GM23338 (cell line): ENCODE measurements around the gene ANKRD27. TPM values are rescaled to one million over a fixed set of nuclear protein-coding genes. Genes with fewer than 3 reads are reported as not detected.

Experiments
- ATAC-seq: fragments of 200-7000 bp; cut with Tn5 transposase; 3 replicates; pipeline ENCODE4 v1.9.1; 2020
- DNase-seq: peaks from one replicate; pipeline ENCODE4 v3.0.0-alpha.2; 2015; ENCODE audit warnings: low spot score
- H2AFZ ChIP-seq: fragments of 200-600 bp; sonication (generic); 2 replicates; pipeline ENCODE4 v1.8.0; 2016; ENCODE audit warnings: antibody characterized with exemption, mild to moderate bottlenecking, moderate library complexity
- H3F3A ChIP-seq: fragments of 200-600 bp; sonication (generic); replicated peaks from 2 replicates; pipeline ENCODE4 v1.8.0; 2017; ENCODE audit warnings: antibody characterized with exemption, mixed run types, low read depth
- H3K27ac ChIP-seq: fragments of 200-600 bp; sonication (generic); 2 replicates; pipeline ENCODE4 v1.6.1; 2016; ENCODE audit warnings: low read depth
- H3K27me3 ChIP-seq: fragments of 200-600 bp; sonication (generic); 2 replicates; pipeline ENCODE4 v1.8.0; 2016; ENCODE audit warnings: mild to moderate bottlenecking, mixed run types, moderate library complexity; ENCODE audit not compliant: insufficient read depth
- H3K36me3 ChIP-seq: fragments of 200-600 bp; sonication (generic); 2 replicates; pipeline ENCODE4 v1.8.0; 2016; ENCODE audit warnings: mild to moderate bottlenecking; ENCODE audit not compliant: insufficient read depth
- H3K4me1 ChIP-seq: fragments of 200-600 bp; sonication (generic); 2 replicates; pipeline ENCODE4 v1.8.0; 2016; ENCODE audit warnings: mild to moderate bottlenecking, moderate library complexity; ENCODE audit not compliant: insufficient read depth
- H3K4me2 ChIP-seq: fragments of 200-600 bp; sonication (generic); 2 replicates; pipeline ENCODE4 v1.7.1; 2017; ENCODE audit warnings: mixed run types
- H3K4me3 ChIP-seq: fragments of 200-600 bp; sonication (generic); 2 replicates; pipeline ENCODE4 v1.6.1; 2016; ENCODE audit warnings: mixed run types
- H3K79me2 ChIP-seq: fragments of 200-600 bp; sonication (generic); replicated peaks from 2 replicates; pipeline ENCODE4 v1.8.0; 2017; ENCODE audit warnings: mild to moderate bottlenecking; ENCODE audit not compliant: insufficient read depth
- H3K9me2 ChIP-seq: fragments of 200-600 bp; sonication (generic); 2 replicates; pipeline ENCODE4 v1.8.0; 2017; ENCODE audit not compliant: insufficient read depth
- H4K20me1 ChIP-seq: fragments of 200-600 bp; sonication (generic); replicated peaks from 2 replicates; pipeline ENCODE4 v1.8.0; 2017; ENCODE audit warnings: mild to moderate bottlenecking; ENCODE audit not compliant: insufficient read depth
- H3K27ac Mint-ChIP-seq: 2 replicates; pipeline ENCODE4 v1.8.0; 2020; ENCODE audit warnings: inconsistent platforms, mild to moderate bottlenecking, moderate library complexity, mixed read lengths
- H3K27me3 Mint-ChIP-seq: 3 replicates; pipeline ENCODE4 v1.8.0; 2022; ENCODE audit warnings: low read depth, mild to moderate bottlenecking, moderate library complexity, mixed read lengths, inconsistent platforms; ENCODE audit not compliant: insufficient read depth, poor library complexity
- H3K36me3 Mint-ChIP-seq: 3 replicates; pipeline ENCODE4 v1.8.0; 2021; ENCODE audit warnings: low read depth, mild to moderate bottlenecking, inconsistent platforms, moderate library complexity, mixed read lengths
- H3K4me1 Mint-ChIP-seq: 3 replicates; pipeline ENCODE4 v1.8.0; 2020; ENCODE audit warnings: mild to moderate bottlenecking, inconsistent platforms, mixed read lengths
- H3K4me3 Mint-ChIP-seq: 3 replicates; pipeline ENCODE4 v1.8.0; 2021; ENCODE audit warnings: moderate library complexity, mild to moderate bottlenecking, inconsistent platforms, mixed read lengths
- H3K9me3 Mint-ChIP-seq: 3 replicates; pipeline ENCODE4 v1.8.0; 2020; ENCODE audit warnings: moderate library complexity, mild to moderate bottlenecking, inconsistent platforms, mixed read lengths
- CREB1 ChIP-seq: fragments of 250-450 bp; sonication (Bioruptor Pico); IDR thresholded peaks from 2 replicates; pipeline ENCODE4 v1.5.0; 2020; ENCODE audit warnings: low read depth, mild to moderate bottlenecking, moderate library complexity
- CTCF ChIP-seq, 2 experiments: fragments of 200-600 bp in 1 of 2; sonication (generic) in 1 of 2; conservative IDR thresholded peaks; 2 replicates each; pipeline versions ENCODE4 v1.5.1 to v1.6.1; 2016 to 2017; ENCODE audit warnings: antibody characterized with exemption in 2 of 2, low read depth in 2 of 2, mild to moderate bottlenecking in 2 of 2, moderate library complexity in 1 of 2
- EZH2 ChIP-seq: fragments of 200-600 bp; sonication (generic); IDR thresholded peaks from one replicate; pipeline ENCODE4 v1.8.0; 2017; ENCODE audit warnings: antibody characterized with exemption, mild to moderate bottlenecking, low read depth; ENCODE audit not compliant: unreplicated experiment
- EZH2phosphoT487 ChIP-seq: fragments of 200-600 bp; sonication (generic); IDR thresholded peaks from one replicate; pipeline ENCODE4 v1.8.1; 2018; ENCODE audit warnings: antibody characterized with exemption; ENCODE audit not compliant: unreplicated experiment
- JUNB ChIP-seq: IDR thresholded peaks from one replicate; pipeline ENCODE4 v1.6.1; 2016; ENCODE audit warnings: antibody characterized with exemption; ENCODE audit not compliant: unreplicated experiment
- NANOG ChIP-seq: IDR thresholded peaks from 2 replicates; pipeline ENCODE4 v1.6.1; 2016; ENCODE audit warnings: antibody characterized with exemption, borderline replicate concordance
- ZNF331 ChIP-seq: fragments of 250-450 bp; sonication (Bioruptor Pico); IDR thresholded peaks from 2 replicates; pipeline ENCODE4 v1.5.0; 2020; ENCODE audit warnings: low read depth, mild to moderate bottlenecking, moderate library complexity
- polyA plus RNA-seq: library from polyadenylated mRNA; unstranded; fragments of >200 nt; fragmentation: Nextera tagmentation; extraction: Ambion mirVana; gene quantifications from 2 replicates; pipeline ENCODE4 v1.2.1, GENCODE V29; 2016
- total RNA-seq: library from RNA; depleted of rRNA; stranded (reverse); fragments of >200 nt; shearing (Covaris generic); gene quantifications from 2 replicates; pipeline ENCODE4 v1.2.3, GENCODE V29; 2014

Gene ANKRD27
- total and polyA plus RNA-seq, 2 experiments from 2014 or later = 16.7 to 48.7 TPM

GRCh38 chr19:32720216-32720935, 45.4 kb upstream of the ANKRD27 start:
- no peaks in the 10 kb centered on the region for H3K27me3 ChIP-seq
- H3K36me3 ChIP-seq = no peaks in the 10 kb centered on the region
- H3K4me1 ChIP-seq = no peaks in the 10 kb centered on the region
- H3K27ac Mint-ChIP-seq = no peak overlapping the region
- no peaks in the 10 kb centered on the region for H3K9me2 ChIP-seq
- H3K4me2 ChIP-seq = no peak overlapping the region
- TF ChIP-seq CTCF (conservative IDR thresholded peaks at IDR 0.05; ENCODE audit: low read depth in 2 of 2) (peak in 1 of 2 experiments; percentile 45; a peak in 2 of 4 replicates), JUNB (no peak), ZNF331 (CRISPR knock-in tag) (no peak), NANOG (no peak)
- peak; percentile 40 for DNase-seq
- no peaks in the 10 kb centered on the region for H3K79me2 ChIP-seq
- no peaks in the 10 kb centered on the region for H3F3A ChIP-seq
- no peaks in the 10 kb centered on the region for H4K20me1 ChIP-seq
- peaks cover 10% of the 10 kb centered on the region for H3K27me3 Mint-ChIP-seq
- ATAC-seq = peak; percentile 51; the same call in 2 of the 3 replicates
- peaks cover 3% of the 10 kb centered on the region; the same call in 1 of the 3 replicates for H3K9me3 Mint-ChIP-seq
- no peak overlapping the region for H3K4me3 ChIP-seq
- peaks cover 4% of the 10 kb centered on the region; the same call in 2 of the 3 replicates for H3K4me1 Mint-ChIP-seq
- H3K36me3 Mint-ChIP-seq = no peaks in the 10 kb centered on the region
- no peak overlapping the region for H3K27ac ChIP-seq
- no peak overlapping the region for H2AFZ ChIP-seq
- H3K4me3 Mint-ChIP-seq = no peak overlapping the region

GRCh38 chr19:32719611-32720059, 44.7 kb upstream of the ANKRD27 start, which contains the start of gene TDRD12:
TDRD12 (plus strand) TSS chr19:32719767; CDS start chr19:32720073, 306 bp downstream.
- H3K4me3 ChIP-seq = no peak within 1 kb of the TSS
- H4K20me1 ChIP-seq = no peaks in the 10 kb centered on the region
- peaks cover 3% of the 10 kb centered on the region; the same call in 1 of the 3 replicates for H3K9me3 Mint-ChIP-seq
- TF ChIP-seq CTCF (conservative IDR thresholded peaks at IDR 0.05; ENCODE audit: low read depth in 2 of 2) (peak; percentile 66 to 75), EZH2phosphoT487 (no peak), CREB1 (CRISPR knock-in tag) (no peak), EZH2 (no peak)
- no peak within 1 kb of the TSS for H3K4me3 Mint-ChIP-seq
- H3K36me3 Mint-ChIP-seq = no peaks in the 10 kb centered on the region
- peak; percentile 87 for ATAC-seq
- H3K27me3 ChIP-seq = no peaks in the 10 kb centered on the region
- no peaks in the 10 kb centered on the region for H3K36me3 ChIP-seq
- no peaks in the 10 kb centered on the region for H3K79me2 ChIP-seq
- H3K4me2 ChIP-seq = no peak within 1 kb of the TSS
- H3K27ac ChIP-seq = no peak within 1 kb of the TSS
- peaks cover 10% of the 10 kb centered on the region for H3K27me3 Mint-ChIP-seq
- H3K9me2 ChIP-seq = no peaks in the 10 kb centered on the region
- no peak within 1 kb of the TSS for H3K27ac Mint-ChIP-seq
- H3K4me1 Mint-ChIP-seq = peaks cover 4% of the 10 kb centered on the region; the same call in 2 of the 3 replicates
- H2AFZ ChIP-seq = peak within 1 kb of the TSS; percentile 80; the same call in 1 of the 2 replicates
- no peaks in the 10 kb centered on the region for H3K4me1 ChIP-seq
- no peaks in the 10 kb centered on the region for H3F3A ChIP-seq
- peak; percentile 74 for DNase-seq
